B cell (primary cell): Measurements from ENCODE around the gene TLCD2. TPM values are rescaled to one million over a fixed set of nuclear protein-coding genes. Genes with fewer than 3 reads are reported as not detected.

Experiments
- ATAC-seq: fragments of 200-7000 bp; cut with Tn5 transposase; one replicate; pipeline ENCODE4 v1.10.0; 2021; ENCODE audit warnings: low read depth, mild to moderate bottlenecking, moderate number of reproducible peaks, moderate library complexity
- CTCF ChIA-PET: fragments of 350-600 bp; sonication (Branson Sonifier 250); formaldehyde crosslinking; loops from one replicate; lab custom pipeline; 2021; ENCODE audit warnings: antibody characterized with exemption, inconsistent platforms; lab: Charles Lee
- POLR2A ChIA-PET: fragments of 350-600 bp; sonication (Branson Sonifier 250); formaldehyde crosslinking; loops from one replicate; lab custom pipeline; 2021; ENCODE audit warnings: antibody characterized with exemption; lab: Charles Lee
- DNase-seq: peaks from one replicate; pipeline ENCODE4 v3.0.0; 2013
- H2AFZ ChIP-seq: 2 replicates; pipeline ENCODE4 v1.6.1; 2012; ENCODE audit warnings: mild to moderate bottlenecking, low read depth, low read length; ENCODE audit not compliant: insufficient read depth, poor library complexity, severe bottlenecking
- H3K27ac ChIP-seq, 2 donors: 1 replicate in 1 of 2; 2 replicates in 1 of 2; pipeline ENCODE4 v1.5.1; 2012 to 2013; ENCODE audit warnings: low read length in 2 of 2, mild to moderate bottlenecking in 2 of 2, moderate library complexity in 1 of 2
- H3K27me3 ChIP-seq, 4 experiments: fragments of 200-600 bp in 1 of 4; sonication (generic) in 1 of 4; replicated peaks in 1 of 4; 1 replicate in 2 of 4; 2 replicates in 2 of 4; pipeline versions ENCODE4 v1.6.1 to v1.7.0; 2013 to 2016; ENCODE audit warnings: low read length in 3 of 4, mild to moderate bottlenecking in 2 of 4, mixed read lengths in 1 of 4, moderate library complexity in 1 of 4; ENCODE audit not compliant: insufficient read depth in 4 of 4, control insufficient read depth in 3 of 4; ENCODE audit errors: control extremely low read depth in 1 of 4
- H3K36me3 ChIP-seq, 2 experiments: replicated peaks in 1 of 2; 1 replicate in 1 of 2; 2 replicates in 1 of 2; pipeline versions ENCODE4 v1.6.1 to v1.7.1; 2013; ENCODE audit warnings: low read length in 1 of 2; ENCODE audit not compliant: insufficient read depth in 2 of 2, control insufficient read depth in 1 of 2; ENCODE audit errors: control extremely low read depth in 1 of 2, extremely low read depth in 1 of 2
- H3K4me1 ChIP-seq, 2 donors: fragments of 200-600 bp in 1 of 2; sonication (generic) in 1 of 2; 1 replicate in 1 of 2; 2 replicates in 1 of 2; pipeline versions ENCODE4 v1.5.1 to v1.6.1; 2013 to 2017; ENCODE audit warnings: low read length in 2 of 2; ENCODE audit not compliant: control insufficient read depth in 2 of 2, insufficient read depth in 2 of 2
- H3K4me2 ChIP-seq: replicated peaks from 2 replicates; pipeline ENCODE3; 2012; ENCODE audit warnings: mild to moderate bottlenecking, low read depth, low read length; ENCODE audit not compliant: poor library complexity, severe bottlenecking
- H3K4me3 ChIP-seq, 5 experiments: fragments of 200-600 bp in 1 of 5; sonication (generic) in 1 of 5; 1 replicate in 3 of 5; 2 replicates in 2 of 5; pipeline versions ENCODE4 v1.5.1 to v1.7.0; 2011 to 2016; ENCODE audit warnings: low read length in 4 of 5, mild to moderate bottlenecking in 4 of 5, low read depth in 2 of 5, control low read depth in 1 of 5, moderate library complexity in 1 of 5; ENCODE audit not compliant: insufficient read depth in 1 of 5; ENCODE audit errors: control extremely low read depth in 1 of 5, extremely low read depth in 1 of 5
- H3K79me2 ChIP-seq: fragments of 200-600 bp; sonication (generic); one replicate; pipeline ENCODE4 v1.6.0; 2016; ENCODE audit warnings: low read length; ENCODE audit not compliant: control insufficient read depth, insufficient read depth
- H3K9ac ChIP-seq: fragments of 200-600 bp; sonication (generic); 2 replicates; pipeline ENCODE4 v1.6.1; 2017; ENCODE audit warnings: mild to moderate bottlenecking, low read length, moderate library complexity
- H3K9me3 ChIP-seq, 3 donors: one replicate each; pipeline versions ENCODE4 v1.6.1 to v1.7.1; 2013; ENCODE audit warnings: low read length in 2 of 3; ENCODE audit not compliant: control insufficient read depth in 2 of 3, insufficient read depth in 1 of 3; ENCODE audit errors: control extremely low read depth in 1 of 3
- H4K20me1 ChIP-seq: 2 replicates; pipeline ENCODE4 v1.6.0; 2012; ENCODE audit warnings: mild to moderate bottlenecking, low read length; ENCODE audit not compliant: insufficient read depth, control insufficient read depth, poor library complexity, severe bottlenecking
- H3K27ac Mint-ChIP-seq: one replicate; pipeline ENCODE4 v1.8.0; 2021; ENCODE audit warnings: mixed read lengths
- H3K27me3 Mint-ChIP-seq: one replicate; pipeline ENCODE4 v1.8.0; 2021; ENCODE audit warnings: mixed read lengths
- H3K4me1 Mint-ChIP-seq: one replicate; pipeline ENCODE4 v1.8.0; 2021; ENCODE audit warnings: mixed read lengths
- H3K4me3 Mint-ChIP-seq: one replicate; pipeline ENCODE4 v1.8.0; 2021; ENCODE audit warnings: mixed read lengths
- H3K9me3 Mint-ChIP-seq: one replicate; pipeline ENCODE4 v1.8.0; 2022; ENCODE audit warnings: mixed read lengths; ENCODE audit not compliant: insufficient read depth
- CTCF ChIP-seq: fragments of 200-600 bp; IDR thresholded peaks from one replicate; pipeline ENCODE4 v1.8.0; 2022; ENCODE audit warnings: antibody characterized with exemption, mild to moderate bottlenecking
- EZH2 ChIP-seq: IDR thresholded peaks from 2 replicates; pipeline ENCODE4 v1.6.1; 2012; ENCODE audit warnings: borderline replicate concordance, low read depth, mild to moderate bottlenecking, moderate library complexity, low read length; ENCODE audit not compliant: insufficient read depth, poor library complexity, severe bottlenecking
- WGBS: methylation state at CpG from one replicate; pipeline ENCODE4 v1.1.5; 2013; ENCODE audit warnings: missing lambda C conversion rate; ENCODE audit not compliant: insufficient coverage; 5-methylcytosine and 5-hydroxymethylcytosine counted together
- intact Hi-C: fragments of 100-400 bp; cut with micrococcal nuclease; formaldehyde crosslinking; loops from one replicate; pipeline ENCODE4 v1.10.0; 2022
- polyA plus RNA-seq: library from polyadenylated mRNA; depleted of rRNA; stranded (reverse); fragments of >200 nt; gene quantifications from 2 replicates; pipeline ENCODE4 v1.2.3, GENCODE V29; 2012
- total RNA-seq, 2 donors: library from RNA; stranded (reverse); fragments of 120-200 nt in 1 of 2; gene quantifications; 1 replicate in 1 of 2; 2 replicates in 1 of 2; pipeline versions ENCODE4 v1.2.3 to v1.2.4, GENCODE V29; 2013 to 2022

Gene TLCD2
- total and polyA plus RNA-seq, 2 donors (not counting 1 experiment from before 2014, with no cell fraction given) = 0.03 TPM; not detected in 1

GRCh38 chr17:1697681-1698080 lies 12.5 kb downstream of the TLCD2 start:
- Mint-ChIP-seq H3K27ac (no peak overlapping the region), H3K4me1 (no peaks in the 10 kb centered on the region), H3K27me3 (peaks cover 7% of the 10 kb centered on the region), H3K4me3 (no peak overlapping the region), H3K9me3 (no peaks in the 10 kb centered on the region)
- Histone ChIP-seq H3K79me2 (no peaks in the 10 kb centered on the region), H2AFZ (no peak overlapping the region), H4K20me1 (no peaks in the 10 kb centered on the region), H3K4me1 (no peaks in the 10 kb centered on the region), H3K27me3 (peaks cover 0 to 3% (median 0%) of the 10 kb centered on the region in 4 experiments), H3K27ac (no peak overlapping the region), H3K4me2 (no peak overlapping the region), H3K4me3 (no peak overlapping the region), H3K36me3 (no peaks in the 10 kb centered on the region), H3K9ac (no peak overlapping the region), H3K9me3 (no peaks in the 10 kb centered on the region)
- TF ChIP-seq EZH2 (no peak), CTCF (no peak)
- intact Hi-C loops = no loop called here
- ChIA-PET POLR2A (interaction anchor here (0.7 kb wide), 1 partner anchor 72 kb away, joined by 9 read pairs; no protein-coding TSS in a partner anchor), CTCF (no interaction called here)
- WGBS = 72% methylated on average over 4 of the region's 5 CpGs
- DNase-seq (no peak), ATAC-seq (no peak)

GRCh38 chr17:1695365-1695764 lies 14.8 kb downstream of the TLCD2 start:
- H3K27ac Mint-ChIP-seq = no peak overlapping the region

More at GRCh38 chr17:1695365-1695764, 14.8 kb downstream of the TLCD2 start:
- TF ChIP-seq EZH2 (no peak), CTCF (no peak)
- POLR2A ChIA-PET = no interaction called here
- CTCF ChIA-PET = no interaction called here
- H3K4me3 Mint-ChIP-seq = no peak overlapping the region
- no peaks in the 10 kb centered on the region for H3K9me3 Mint-ChIP-seq
- Histone ChIP-seq H3K27ac (no peak overlapping the region), H3K4me2 (no peak overlapping the region), H3K36me3 (no peaks in the 10 kb centered on the region), H2AFZ (no peak overlapping the region), H3K79me2 (no peaks in the 10 kb centered on the region), H4K20me1 (no peaks in the 10 kb centered on the region), H3K9me3 (no peaks in the 10 kb centered on the region), H3K27me3 (peaks cover 0 to 3% (median 0%) of the 10 kb centered on the region in 4 experiments), H3K4me3 (no peak overlapping the region), H3K4me1 (no peaks in the 10 kb centered on the region), H3K9ac (no peak overlapping the region)
- H3K4me1 Mint-ChIP-seq = no peaks in the 10 kb centered on the region
- ATAC-seq (no peak), DNase-seq (no peak)
- intact Hi-C loops = no loop called here
- H3K27me3 Mint-ChIP-seq = peaks cover 13% of the 10 kb centered on the region
- WGBS = 61% methylated on average over 6 of the region's 8 CpGs
